Panc1 (cell line): Measurements from ENCODE around the gene MRPS27.
"Not testable (repeated sequence)": the region's sequence is repeated elsewhere in the genome, so short reads cannot be mapped to it uniquely, and the experiment has no call there.

ENCODE experiments used
- POLR2AphosphoS5 ChIP-seq: IDR thresholded peaks from 2 replicates; pipeline ENCODE4 v1.6.1; 2012; ENCODE audit warnings: mild to moderate bottlenecking, low read depth, low read length, moderate library complexity
- TF ChIP-seq, protein P1 (sequence below): fragments of 450-650 bp; IDR thresholded peaks from 2 replicates; pipeline ENCODE4 v1.5.1; 2017; ENCODE audit warnings: mild to moderate bottlenecking
- TF ChIP-seq, protein P2 (sequence below), 2 experiments: IDR thresholded peaks; 2 replicates each; pipeline ENCODE4 v1.6.1; 2011 to 2012; ENCODE audit warnings: low read depth in 2 of 2, control low read depth in 1 of 2, low read length in 1 of 2, mild to moderate bottlenecking in 1 of 2, moderate library complexity in 1 of 2; ENCODE audit not compliant: insufficient read depth in 1 of 2

- TF ChIP-seq, protein P1, sequence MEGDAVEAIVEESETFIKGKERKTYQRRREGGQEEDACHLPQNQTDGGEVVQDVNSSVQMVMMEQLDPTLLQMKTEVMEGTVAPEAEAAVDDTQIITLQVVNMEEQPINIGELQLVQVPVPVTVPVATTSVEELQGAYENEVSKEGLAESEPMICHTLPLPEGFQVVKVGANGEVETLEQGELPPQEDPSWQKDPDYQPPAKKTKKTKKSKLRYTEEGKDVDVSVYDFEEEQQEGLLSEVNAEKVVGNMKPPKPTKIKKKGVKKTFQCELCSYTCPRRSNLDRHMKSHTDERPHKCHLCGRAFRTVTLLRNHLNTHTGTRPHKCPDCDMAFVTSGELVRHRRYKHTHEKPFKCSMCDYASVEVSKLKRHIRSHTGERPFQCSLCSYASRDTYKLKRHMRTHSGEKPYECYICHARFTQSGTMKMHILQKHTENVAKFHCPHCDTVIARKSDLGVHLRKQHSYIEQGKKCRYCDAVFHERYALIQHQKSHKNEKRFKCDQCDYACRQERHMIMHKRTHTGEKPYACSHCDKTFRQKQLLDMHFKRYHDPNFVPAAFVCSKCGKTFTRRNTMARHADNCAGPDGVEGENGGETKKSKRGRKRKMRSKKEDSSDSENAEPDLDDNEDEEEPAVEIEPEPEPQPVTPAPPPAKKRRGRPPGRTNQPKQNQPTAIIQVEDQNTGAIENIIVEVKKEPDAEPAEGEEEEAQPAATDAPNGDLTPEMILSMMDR, result not testable (repeated sequence)
- TF ChIP-seq, protein P2, sequence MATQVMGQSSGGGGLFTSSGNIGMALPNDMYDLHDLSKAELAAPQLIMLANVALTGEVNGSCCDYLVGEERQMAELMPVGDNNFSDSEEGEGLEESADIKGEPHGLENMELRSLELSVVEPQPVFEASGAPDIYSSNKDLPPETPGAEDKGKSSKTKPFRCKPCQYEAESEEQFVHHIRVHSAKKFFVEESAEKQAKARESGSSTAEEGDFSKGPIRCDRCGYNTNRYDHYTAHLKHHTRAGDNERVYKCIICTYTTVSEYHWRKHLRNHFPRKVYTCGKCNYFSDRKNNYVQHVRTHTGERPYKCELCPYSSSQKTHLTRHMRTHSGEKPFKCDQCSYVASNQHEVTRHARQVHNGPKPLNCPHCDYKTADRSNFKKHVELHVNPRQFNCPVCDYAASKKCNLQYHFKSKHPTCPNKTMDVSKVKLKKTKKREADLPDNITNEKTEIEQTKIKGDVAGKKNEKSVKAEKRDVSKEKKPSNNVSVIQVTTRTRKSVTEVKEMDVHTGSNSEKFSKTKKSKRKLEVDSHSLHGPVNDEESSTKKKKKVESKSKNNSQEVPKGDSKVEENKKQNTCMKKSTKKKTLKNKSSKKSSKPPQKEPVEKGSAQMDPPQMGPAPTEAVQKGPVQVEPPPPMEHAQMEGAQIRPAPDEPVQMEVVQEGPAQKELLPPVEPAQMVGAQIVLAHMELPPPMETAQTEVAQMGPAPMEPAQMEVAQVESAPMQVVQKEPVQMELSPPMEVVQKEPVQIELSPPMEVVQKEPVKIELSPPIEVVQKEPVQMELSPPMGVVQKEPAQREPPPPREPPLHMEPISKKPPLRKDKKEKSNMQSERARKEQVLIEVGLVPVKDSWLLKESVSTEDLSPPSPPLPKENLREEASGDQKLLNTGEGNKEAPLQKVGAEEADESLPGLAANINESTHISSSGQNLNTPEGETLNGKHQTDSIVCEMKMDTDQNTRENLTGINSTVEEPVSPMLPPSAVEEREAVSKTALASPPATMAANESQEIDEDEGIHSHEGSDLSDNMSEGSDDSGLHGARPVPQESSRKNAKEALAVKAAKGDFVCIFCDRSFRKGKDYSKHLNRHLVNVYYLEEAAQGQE (IDR thresholded peaks at IDR 0.05; ENCODE audit: insufficient read depth in 1 of 2, low read depth in 2 of 2, low read length in 1 of 2), result not testable (repeated sequence)
- TF ChIP-seq POLR2AphosphoS5, result not testable (repeated sequence)
These were observed 535 bp downstream of the MRPS27 start for GRCh38 chr5:72319435-72319975.
